HG03378 (cell line): Measurements from ENCODE around the gene COPS2.
"Not testable (repeated sequence)": the region's sequence is repeated elsewhere in the genome, so short reads cannot be mapped to it uniquely, and the experiment has no call there.

Source experiments
- ATAC-seq: cut with Tn5 transposase; IDR thresholded peaks from one replicate; pipeline ENCODE4 v1.9.1; 2021; ENCODE audit warnings: mild to moderate bottlenecking, moderate library complexity; ENCODE audit not compliant: unreplicated experiment

The COPS2 gene

DNA sequence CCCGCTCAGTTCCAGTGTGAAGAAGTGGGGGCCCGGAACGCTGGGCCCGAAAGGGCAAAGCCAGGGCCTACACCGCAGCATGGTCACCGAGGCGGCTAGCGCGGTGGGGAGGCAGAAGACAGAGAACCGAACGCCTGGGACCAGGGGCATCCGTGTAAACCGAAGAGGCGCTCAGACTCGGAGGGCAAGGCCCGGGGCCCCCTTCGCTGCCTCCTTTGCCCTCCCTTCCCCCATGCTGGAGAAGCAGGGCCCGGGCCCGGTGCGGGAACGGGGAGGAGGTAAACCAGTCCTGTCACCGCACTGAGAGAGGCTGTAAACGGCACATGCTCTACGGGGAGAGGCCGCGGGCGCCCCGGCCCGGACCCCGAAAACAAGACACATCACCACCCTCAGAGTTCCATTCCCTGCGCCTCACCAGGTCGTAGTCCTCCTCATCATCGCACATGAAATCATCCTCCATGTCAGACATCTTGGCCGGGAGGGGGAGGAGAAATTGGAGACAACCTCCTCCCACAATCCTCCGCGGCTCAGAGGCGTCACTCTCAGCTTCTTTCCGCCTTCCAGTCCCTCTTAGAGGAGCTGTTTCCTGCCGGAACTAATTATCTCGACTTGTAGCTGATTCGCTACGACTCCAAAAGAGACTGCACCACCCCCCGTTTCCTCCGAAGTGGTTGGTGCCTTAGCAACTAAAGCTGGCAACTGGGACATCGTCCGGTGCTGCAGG, at the start of gene COPS2:
Gene COPS2, minus strand, starts transcription at position 490 of the 724 bp plus-strand sequence. Its CDS starts 21 bp downstream, at position 469.
- ATAC-seq, result peak; percentile 94

- ATAC-seq, result no peak
Observed at GRCh38 chr15:49200347-49200746, 44.9 kb upstream of the COPS2 start.

DNA sequence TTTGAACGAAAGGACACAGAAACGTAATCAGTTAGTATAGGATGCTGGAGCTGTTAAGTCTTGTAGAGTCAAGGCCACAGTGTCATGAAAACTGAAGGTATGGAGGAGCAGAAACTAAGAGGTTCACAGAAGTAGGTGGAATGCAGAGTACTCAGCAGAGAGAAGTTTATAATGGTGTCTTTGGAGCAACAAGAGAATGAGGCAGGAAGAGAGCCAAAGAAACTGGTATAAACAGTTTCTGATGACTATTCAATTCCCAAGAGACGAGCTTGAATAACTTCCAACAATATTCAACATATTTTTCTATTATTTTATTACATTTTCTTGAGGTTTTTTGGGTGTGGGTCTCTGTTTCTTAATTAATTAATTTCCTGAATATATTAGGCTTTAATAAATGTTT, 44.3 kb upstream of the COPS2 start:
- ATAC-seq, result no peak

- ATAC-seq, result no peak
Observed at GRCh38 chr15:49196856-49197255, 41.5 kb upstream of the COPS2 start.

DNA sequence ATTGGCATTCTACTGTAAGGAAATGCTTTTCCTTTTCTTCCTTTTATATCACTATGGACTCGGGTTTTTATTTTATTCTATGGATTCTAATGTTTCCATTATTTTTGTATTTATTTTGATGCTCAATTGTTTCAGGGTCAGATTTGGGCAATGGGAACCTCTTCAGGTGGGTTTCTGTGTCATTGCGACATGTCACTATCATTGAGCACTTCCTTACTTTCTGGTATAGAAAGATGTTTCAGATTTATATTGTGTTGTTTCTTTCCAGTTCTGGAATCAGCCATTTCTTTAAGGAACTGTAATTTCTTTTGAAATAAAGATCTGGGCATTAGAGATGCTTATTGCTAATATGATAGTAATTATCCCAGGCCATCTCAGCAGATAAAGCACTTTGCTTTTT, 36.5 kb upstream of the COPS2 start:
- ATAC-seq, result no peak

DNA sequence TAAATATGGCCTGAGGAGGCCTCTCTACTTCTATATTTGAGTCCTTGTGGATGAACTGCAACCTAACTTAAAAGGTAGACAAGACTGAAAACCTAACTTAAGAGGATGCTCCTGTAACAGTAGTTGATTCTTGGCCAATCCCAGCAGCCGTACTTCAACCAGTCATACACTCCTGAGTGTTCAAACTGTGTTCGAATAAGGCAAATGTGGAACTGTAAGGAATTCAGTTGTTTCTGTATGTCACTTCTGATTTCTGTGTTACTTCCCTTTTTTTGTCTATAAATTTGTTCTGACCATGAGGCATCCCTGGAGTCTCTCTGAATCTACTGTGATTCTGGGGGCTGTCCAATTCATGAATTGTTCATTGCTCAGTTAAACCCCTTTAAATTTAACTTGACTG, 35.2 kb upstream of the COPS2 start:
- ATAC-seq, result peak; percentile 50

GRCh38 chr15:49189631-49190030, 34.2 kb upstream of the COPS2 start:
- no peak for ATAC-seq

DNA sequence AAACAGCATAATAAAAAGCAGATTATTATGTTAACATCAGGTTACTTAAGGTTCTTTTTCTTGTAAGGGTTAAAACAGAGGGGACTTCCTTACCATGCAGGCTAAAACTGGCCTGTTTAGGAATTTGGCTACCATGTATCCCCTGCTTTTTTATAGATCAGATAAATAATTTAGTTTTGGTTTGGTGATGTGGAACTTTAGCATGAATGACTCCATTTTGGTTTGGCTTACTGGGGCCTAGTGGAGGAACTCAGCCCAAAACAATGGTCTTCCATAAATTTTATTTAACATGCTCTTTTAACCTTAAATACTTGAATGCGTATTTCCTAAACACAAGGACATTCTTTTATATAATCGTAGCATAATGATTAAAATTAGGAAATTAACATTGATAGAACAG, 33.5 kb upstream of the COPS2 start:
- no peak for ATAC-seq

- no peak for ATAC-seq
Observed at GRCh38 chr15:49187549-49188245, 32.3 kb upstream of the COPS2 start.

GRCh38 chr15:49185473-49185872, 30.1 kb upstream of the COPS2 start:
- peak; percentile 83 for ATAC-seq

GRCh38 chr15:49183741-49184140, 28.3 kb upstream of the COPS2 start:
- ATAC-seq, result not testable (repeated sequence)

DNA sequence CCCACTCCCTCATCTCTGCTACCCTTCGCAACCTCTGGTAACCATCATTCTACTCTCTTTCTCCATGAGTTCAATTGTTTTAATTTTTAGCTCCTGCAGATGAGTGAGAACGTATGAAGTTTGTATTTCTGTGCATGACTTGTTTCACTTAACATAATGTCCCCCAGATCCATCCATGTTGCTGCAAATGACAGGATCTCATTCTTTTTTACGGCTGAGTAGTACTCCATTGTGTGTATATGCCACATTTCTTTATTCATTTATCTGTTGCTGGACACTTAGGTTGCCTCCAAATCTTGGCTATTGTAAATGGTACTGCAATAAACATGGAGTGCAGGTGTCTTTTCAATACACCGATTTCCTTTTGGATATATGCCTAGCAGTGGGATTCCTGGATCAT, 26.7 kb upstream of the COPS2 start:
- ATAC-seq, result no peak

DNA sequence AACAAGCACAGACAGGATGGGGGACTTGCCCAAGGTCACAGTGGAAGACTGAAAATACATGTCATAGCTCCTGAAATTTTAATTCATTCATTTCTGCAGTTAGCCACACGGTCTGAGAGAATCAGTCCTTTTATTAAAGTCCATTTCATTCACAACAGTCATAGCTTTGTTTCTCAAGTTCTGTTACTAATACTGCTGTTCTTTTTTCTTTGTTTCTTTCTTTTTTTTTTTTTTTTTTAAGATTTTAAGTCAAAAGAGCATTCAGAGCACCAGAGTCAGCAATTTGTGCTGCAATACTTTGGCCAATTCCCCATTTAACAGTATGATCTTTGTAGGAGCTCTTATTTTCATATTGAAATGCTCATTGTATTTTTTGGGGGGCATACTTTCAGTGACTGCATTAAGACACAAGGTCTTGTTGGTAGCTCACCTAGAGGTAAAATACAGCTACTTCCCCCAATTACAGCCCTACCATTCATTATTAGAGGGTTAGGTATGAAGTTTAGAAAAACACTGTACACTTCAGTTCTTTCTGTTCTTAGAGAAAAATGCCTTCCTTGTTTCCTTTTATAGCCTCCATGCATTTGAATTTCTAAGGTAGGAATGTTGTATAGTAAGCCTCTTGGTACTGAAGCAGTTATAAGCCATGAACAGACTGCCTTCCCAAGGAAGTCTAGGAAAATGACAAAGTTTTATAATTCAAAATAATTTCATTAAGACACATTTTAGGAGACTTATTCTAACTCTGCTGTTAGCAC, 24.2 kb upstream of the COPS2 start:
- no peak for ATAC-seq

DNA sequence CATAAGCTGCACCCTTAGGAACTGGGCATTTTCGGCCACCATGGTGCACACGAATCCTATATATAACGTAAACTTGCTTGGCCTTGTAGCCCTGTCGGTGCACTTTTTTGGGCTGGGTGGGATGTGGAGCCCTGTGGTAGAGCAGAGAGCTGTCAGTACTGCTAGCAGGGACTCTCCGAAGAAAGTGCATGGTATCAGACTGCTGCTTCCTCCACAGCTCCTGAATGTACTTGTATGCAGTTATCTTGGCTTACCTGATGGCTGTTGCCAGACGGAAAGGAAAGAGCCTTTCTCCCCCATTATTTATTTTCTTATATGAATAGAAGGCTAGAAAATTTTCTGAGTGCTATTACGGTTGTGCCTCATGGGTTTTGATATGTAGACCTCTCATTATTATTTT, 23.1 kb upstream of the COPS2 start:
- no peak for ATAC-seq

- ATAC-seq, result not testable (repeated sequence)
Observed at GRCh38 chr15:49175582-49176397, 20.4 kb upstream of the COPS2 start.

DNA sequence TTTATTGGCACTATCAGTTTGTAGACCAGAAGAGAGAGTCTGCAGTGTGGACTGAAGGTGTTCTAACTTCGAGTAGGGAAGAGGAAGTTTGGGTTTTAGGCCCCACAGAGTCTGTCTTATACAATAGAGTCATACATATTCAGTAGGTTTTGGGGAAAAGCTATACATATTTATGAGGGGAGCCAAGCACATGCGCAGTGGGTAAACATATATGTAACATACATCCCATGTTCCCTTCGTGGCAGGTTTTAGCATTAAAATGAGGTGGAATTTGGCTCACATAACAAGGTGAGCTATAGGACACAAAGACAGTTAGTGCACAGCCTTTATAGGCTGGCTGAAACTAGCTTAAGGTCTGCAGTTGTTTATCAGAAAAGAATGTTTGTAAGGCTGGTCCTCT, 19.5 kb upstream of the COPS2 start:
- no peak for ATAC-seq

- no peak for ATAC-seq
Observed at GRCh38 chr15:49171790-49172189, 16.4 kb upstream of the COPS2 start.

DNA sequence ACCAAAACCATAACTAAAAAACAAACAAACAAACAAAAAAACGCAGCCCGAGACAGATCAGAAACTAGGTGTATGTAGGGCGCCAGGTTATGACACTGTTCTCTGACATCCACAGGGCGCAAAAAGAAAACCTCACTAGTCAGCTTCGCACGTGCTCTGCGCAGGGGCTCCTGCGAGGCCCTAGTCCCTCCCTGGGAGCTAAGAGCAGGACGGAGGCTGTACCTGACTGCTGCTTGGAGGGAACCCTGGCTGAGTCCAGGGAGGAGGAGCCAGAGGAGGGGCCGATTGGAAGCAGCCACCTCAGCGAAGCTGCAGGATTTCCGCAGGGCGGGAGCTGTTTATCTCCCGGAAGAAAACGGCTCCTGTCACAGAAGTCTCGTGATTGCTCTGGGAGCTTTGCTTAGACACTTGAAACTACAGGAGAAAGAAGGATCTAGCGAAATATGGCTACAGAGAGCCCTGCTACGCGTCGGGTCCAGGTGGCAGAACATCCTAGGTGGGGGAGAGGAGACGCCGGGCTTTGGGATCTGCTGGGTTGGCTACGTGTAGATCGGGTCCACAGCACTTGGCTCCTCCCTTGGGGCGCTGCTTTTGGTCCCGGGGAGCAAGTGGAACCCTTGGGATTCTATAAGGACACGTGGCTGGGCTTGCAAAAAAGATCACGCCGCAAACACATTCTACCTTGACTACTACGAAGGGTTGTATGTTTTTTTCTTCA, 14.6 kb upstream of the COPS2 start, which contains the start of gene GALK2:
Gene GALK2, plus strand, starts transcription at position 368 of the 718 bp plus-strand sequence. Its CDS starts 76 bp downstream, at position 444.
- peak; percentile 90 for ATAC-seq

- no peak for ATAC-seq
Observed at GRCh38 chr15:49168016-49168415, 12.6 kb upstream of the COPS2 start.

DNA sequence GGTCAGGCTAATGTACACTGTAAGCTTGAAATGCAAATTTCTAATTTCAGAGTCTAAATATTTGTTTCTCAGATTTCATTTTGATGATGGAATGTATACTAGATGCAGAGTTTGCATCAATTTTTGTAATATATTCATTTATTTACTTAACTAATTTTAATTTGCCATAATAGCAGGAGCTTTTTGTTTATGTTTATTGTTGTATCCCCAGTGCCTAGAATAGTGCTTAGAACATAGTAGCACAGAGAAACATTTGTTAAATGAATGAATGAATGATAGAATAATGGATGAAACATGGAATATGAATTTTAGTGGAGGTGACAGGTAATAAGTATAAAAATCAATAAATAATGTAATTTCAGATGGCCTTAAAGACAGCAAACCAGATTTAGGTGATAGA, 9.5 kb upstream of the COPS2 start:
- no peak for ATAC-seq
